Caco-2 (cell line): ENCODE data around the gene CHSY1. TPM values are rescaled to one million over a fixed set of nuclear protein-coding genes. Genes with fewer than 3 reads are reported as not detected.

Experiments used
- BruUV-seq: library from RNA; stranded (reverse); fragments of 400-500 nt; replicated peaks from 2 replicates; lab custom pipeline; 2021; lab: Mats Ljungman, UMichigan
- CTCF ChIA-PET: fragments of 300-600 bp; sonication (Branson Sonifier 250); formaldehyde crosslinking; loops from one replicate; lab custom pipeline; 2022; ENCODE audit warnings: antibody characterized with exemption; lab: Charles Lee
- POLR2A ChIA-PET: fragments of 300-600 bp; sonication (Branson Sonifier 250); formaldehyde crosslinking; loops from one replicate; lab custom pipeline; 2022; ENCODE audit warnings: antibody characterized with exemption; lab: Charles Lee
- DNase-seq, 2 experiments: peaks; one replicate each; pipeline versions ENCODE4 v3.0.0 to v3.0.0-alpha.2; 2020 to 2022
- H3K27me3 ChIP-seq: replicated peaks from 2 replicates; pipeline ENCODE4 v1.6.0; 2011; ENCODE audit warnings: low read length; ENCODE audit not compliant: control insufficient read depth, insufficient read depth
- H3K36me3 ChIP-seq: 2 replicates; pipeline ENCODE4 v1.5.1; 2011; ENCODE audit warnings: low read length; ENCODE audit not compliant: control insufficient read depth, insufficient read depth
- H3K4me1 ChIP-seq: fragments of 250-450 bp; sonication (Bioruptor Pico); 2 replicates; pipeline ENCODE4 v1.5.1; 2020; ENCODE audit warnings: mild to moderate bottlenecking
- H3K4me3 ChIP-seq: 2 replicates; pipeline ENCODE4 v1.5.1; 2011; ENCODE audit warnings: low read depth, mild to moderate bottlenecking, control low read depth, low read length
- H3K9me3 ChIP-seq: fragments of 250-450 bp; sonication (Bioruptor Pico); 2 replicates; pipeline ENCODE4 v1.5.1; 2020; ENCODE audit warnings: mild to moderate bottlenecking, moderate library complexity
- H3K27ac Mint-ChIP-seq: one replicate; pipeline ENCODE4 v1.8.0; 2022; ENCODE audit warnings: mixed read lengths; ENCODE audit not compliant: unreplicated experiment
- H3K27me3 Mint-ChIP-seq: one replicate; pipeline ENCODE4 v1.8.0; 2022; ENCODE audit warnings: mixed read lengths; ENCODE audit not compliant: insufficient read depth, unreplicated experiment
- H3K36me3 Mint-ChIP-seq: one replicate; pipeline ENCODE4 v1.8.0; 2022; ENCODE audit warnings: mild to moderate bottlenecking, mixed read lengths; ENCODE audit not compliant: insufficient read depth, unreplicated experiment
- H3K4me1 Mint-ChIP-seq: one replicate; pipeline ENCODE4 v1.8.0; 2022; ENCODE audit warnings: low read depth, mixed read lengths; ENCODE audit not compliant: unreplicated experiment
- H3K4me3 Mint-ChIP-seq: one replicate; pipeline ENCODE4 v1.8.0; 2022; ENCODE audit warnings: mild to moderate bottlenecking, moderate library complexity, mixed read lengths; ENCODE audit not compliant: unreplicated experiment
- H3K9me3 Mint-ChIP-seq: one replicate; pipeline ENCODE4 v1.8.0; 2022; ENCODE audit warnings: mixed read lengths; ENCODE audit not compliant: unreplicated experiment
- CTCF ChIP-seq, 2 experiments: fragments of 200-600 bp in 1 of 2; IDR thresholded peaks; 1 replicate in 1 of 2; 2 replicates in 1 of 2; pipeline versions ENCODE4 v1.5.1 to v1.8.0; 2011 to 2022; ENCODE audit warnings: antibody characterized with exemption in 1 of 2, control low read depth in 1 of 2, inconsistent platforms in 1 of 2, low read depth in 1 of 2, low read length in 1 of 2, mild to moderate bottlenecking in 1 of 2, moderate library complexity in 1 of 2; ENCODE audit not compliant: insufficient read depth in 1 of 2, severe bottlenecking in 1 of 2, unreplicated experiment in 1 of 2
- intact Hi-C: fragments of 100-400 bp; cut with micrococcal nuclease; formaldehyde crosslinking; loops from one replicate; pipeline ENCODE4 v1.10.0; 2022; ENCODE audit not compliant: unreplicated experiment
- total RNA-seq: library from RNA; stranded (reverse); gene quantifications from 2 replicates; pipeline ENCODE4 v1.2.3, GENCODE V29; 2022

The CHSY1 gene
- total RNA-seq, 1 experiment from 2014 or later, result 18.7 TPM

DNA sequence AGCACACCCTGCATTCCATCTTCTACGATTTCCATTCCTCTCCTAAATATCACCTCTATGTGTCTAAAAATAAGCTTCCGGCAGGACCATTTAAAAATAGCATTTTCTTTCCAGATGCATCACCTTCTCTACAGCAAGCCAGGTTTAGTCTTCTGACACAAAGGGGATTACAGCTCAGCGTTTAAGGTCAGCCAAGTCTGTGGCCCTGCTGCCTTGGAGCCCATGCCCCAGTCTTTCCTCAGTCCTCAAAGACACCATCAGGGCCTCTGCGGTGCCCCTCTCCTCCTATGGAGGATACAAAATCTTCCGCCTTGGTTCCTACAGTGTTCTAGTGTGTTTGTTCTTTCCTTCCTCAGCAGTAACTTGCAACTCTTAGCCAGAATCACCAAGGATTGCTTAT, 21.7 kb upstream of the CHSY1 start:
- intact Hi-C loops, result no loop called here
- CTCF ChIA-PET, result interaction anchor here (0.5 kb wide), 1 partner anchor 382 kb away, joined by 3 read pairs; no protein-coding TSS in a partner anchor
- BruUV-seq, result no TSS peak

DNA sequence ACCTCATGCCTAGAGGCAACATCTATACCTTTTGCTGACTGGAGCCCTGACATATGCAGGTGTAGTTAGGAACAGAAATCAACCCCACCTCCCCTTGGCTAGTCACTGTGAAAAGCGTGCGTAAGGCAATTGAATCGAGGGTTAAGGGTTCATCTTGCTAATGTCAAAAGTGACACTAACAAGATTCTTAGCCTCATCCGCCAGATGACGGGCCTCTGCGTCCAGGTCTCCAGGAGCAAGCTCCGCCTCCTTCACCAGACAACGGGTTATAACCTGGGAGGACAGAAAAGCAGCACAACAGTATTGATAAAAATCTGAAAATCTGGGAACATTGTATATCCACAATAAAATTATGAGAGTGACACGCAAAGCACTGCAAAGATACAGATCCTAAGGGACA, 20.7 kb upstream of the CHSY1 start:
- CTCF ChIA-PET, result no interaction called here
- POLR2A ChIA-PET, result no interaction called here
- Mint-ChIP-seq H3K4me3 (no peak overlapping the region), H3K4me1 (no peaks in the 10 kb centered on the region), H3K27me3 (no peaks in the 10 kb centered on the region), H3K9me3 (no peaks in the 10 kb centered on the region), H3K27ac (no peak overlapping the region), H3K36me3 (peaks cover 56% of the 10 kb centered on the region)
- Histone ChIP-seq H3K9me3 (no peaks in the 10 kb centered on the region), H3K4me1 (no peaks in the 10 kb centered on the region), H3K36me3 (peaks cover 6% of the 10 kb centered on the region), H3K27me3 (no peaks in the 10 kb centered on the region), H3K4me3 (no peak overlapping the region)
- BruUV-seq, result no TSS peak
- no peak for DNase-seq
- intact Hi-C loops, result no loop called here
- TF ChIP-seq CTCF (IDR thresholded peaks at IDR 0.05; ENCODE audit: insufficient read depth in 1 of 2, low read depth in 1 of 2, low read length in 1 of 2, severe bottlenecking in 1 of 2, unreplicated experiment in 1 of 2), result no peak

More for the DNA sequence above, 21.7 kb upstream of the CHSY1 start:
- no peak for TF ChIP-seq CTCF (IDR thresholded peaks at IDR 0.05; ENCODE audit: insufficient read depth in 1 of 2, low read depth in 1 of 2, low read length in 1 of 2, severe bottlenecking in 1 of 2, unreplicated experiment in 1 of 2)
- no peak overlapping the region for H3K4me3 ChIP-seq
- H3K9me3 ChIP-seq, result no peaks in the 10 kb centered on the region
- Mint-ChIP-seq H3K4me1 (no peaks in the 10 kb centered on the region), H3K9me3 (no peaks in the 10 kb centered on the region), H3K27me3 (no peaks in the 10 kb centered on the region), H3K36me3 (peaks cover 65% of the 10 kb centered on the region), H3K27ac (no peak overlapping the region), H3K4me3 (no peak overlapping the region)
- DNase-seq, result no peak
- peaks cover 8% of the 10 kb centered on the region for H3K4me1 ChIP-seq
- no peaks in the 10 kb centered on the region for H3K27me3 ChIP-seq
- peaks cover 6% of the 10 kb centered on the region for H3K36me3 ChIP-seq
- POLR2A ChIA-PET, result no interaction called here

- peak in 1 of 2 experiments; percentile 40 for DNase-seq
- Histone ChIP-seq H3K9me3 (no peaks in the 10 kb centered on the region), H3K27me3 (no peaks in the 10 kb centered on the region), H3K4me1 (no peaks in the 10 kb centered on the region), H3K4me3 (no peak overlapping the region), H3K36me3 (peaks cover 6% of the 10 kb centered on the region)
- ChIA-PET POLR2A (no interaction called here), CTCF (interaction anchor here (0.7 kb wide), 1 partner anchor 166 kb away, joined by 8 read pairs; no protein-coding TSS in a partner anchor)
- no peaks in the 10 kb centered on the region for H3K27me3 Mint-ChIP-seq
- BruUV-seq, result no TSS peak
- peak overlapping the region; percentile 30 for H3K27ac Mint-ChIP-seq
- no peak overlapping the region for H3K4me3 Mint-ChIP-seq
- H3K4me1 Mint-ChIP-seq, result no peaks in the 10 kb centered on the region
- TF ChIP-seq CTCF (IDR thresholded peaks at IDR 0.05; ENCODE audit: insufficient read depth in 1 of 2, low read depth in 1 of 2, low read length in 1 of 2, severe bottlenecking in 1 of 2, unreplicated experiment in 1 of 2), result peak in 1 of 2 experiments; percentile 42
- H3K36me3 Mint-ChIP-seq, result peaks cover 55% of the 10 kb centered on the region
- no peaks in the 10 kb centered on the region for H3K9me3 Mint-ChIP-seq
- intact Hi-C loops, result no loop called here
Measured at GRCh38 chr15:101269479-101270223, 17.8 kb upstream of the CHSY1 start.
